ENCODE data around the gene KRT74.

KRT74 gene

GRCh38 chr12:52581481-52581880 lies 7.8 kb upstream of the KRT74 start:
- TF ChIP-seq EZH2phosphoT487 (conservative IDR thresholded peaks at IDR 0.05; ENCODE audit: low read length) = no peak
- no peak for TF ChIP-seq CTCF (IDR thresholded peaks at IDR 0.05; ENCODE audit: insufficient read depth, low read length, poor library complexity, severe bottlenecking)
- Histone ChIP-seq H4K20me1 (ENCODE audit: low read depth, low read length) (no peaks in the 10 kb centered on the region), H3K79me2 (ENCODE audit: insufficient read depth, low read length) (no peaks in the 10 kb centered on the region), H3K27me3 (ENCODE audit: low read length) (no peaks in the 10 kb centered on the region), H2AFZ (ENCODE audit: low read depth, low read length, severe bottlenecking) (no peak overlapping the region), H3K9me3 (ENCODE audit: insufficient read depth, low read length) (no peaks in the 10 kb centered on the region), H3K9me2 (replicated peaks; ENCODE audit: insufficient read depth, low read length) (no peaks in the 10 kb centered on the region), H3K36me3 (ENCODE audit: low read length) (no peaks in the 10 kb centered on the region), H3K27ac (ENCODE audit: low read depth, low read length) (no peak overlapping the region), H3K9ac (ENCODE audit: low read length) (no peak overlapping the region), H3K4me2 (ENCODE audit: low read depth, low read length, poor library complexity, severe bottlenecking) (no peak overlapping the region), H3K4me3 (ENCODE audit: insufficient read depth, low read length, poor library complexity, severe bottlenecking) (no peak overlapping the region), H3F3A (ENCODE audit: insufficient read depth) (no peaks in the 10 kb centered on the region)

GRCh38 chr12:52581066-52581465 lies 7.4 kb upstream of the KRT74 start:
- no peak overlapping the region for H3K4me3 ChIP-seq (ENCODE audit: insufficient read depth, low read length, poor library complexity, severe bottlenecking)
- no peaks in the 10 kb centered on the region for H3K27me3 ChIP-seq (ENCODE audit: low read length)
- TF ChIP-seq CTCF (IDR thresholded peaks at IDR 0.05; ENCODE audit: insufficient read depth, low read length, poor library complexity, severe bottlenecking) (no peak), EZH2phosphoT487 (conservative IDR thresholded peaks at IDR 0.05; ENCODE audit: low read length) (no peak)
- H3K27ac ChIP-seq (ENCODE audit: low read depth, low read length) = no peak overlapping the region
- H3K79me2 ChIP-seq (ENCODE audit: insufficient read depth, low read length) = no peaks in the 10 kb centered on the region
- H3K9me2 ChIP-seq (replicated peaks; ENCODE audit: insufficient read depth, low read length) = no peaks in the 10 kb centered on the region
- no peak overlapping the region for H2AFZ ChIP-seq (ENCODE audit: low read depth, low read length, severe bottlenecking)
- H3K9me3 ChIP-seq (ENCODE audit: insufficient read depth, low read length) = no peaks in the 10 kb centered on the region
- no peak overlapping the region for H3K4me2 ChIP-seq (ENCODE audit: low read depth, low read length, poor library complexity, severe bottlenecking)
- no peaks in the 10 kb centered on the region for H3K36me3 ChIP-seq (ENCODE audit: low read length)
- H4K20me1 ChIP-seq (ENCODE audit: low read depth, low read length) = no peaks in the 10 kb centered on the region
- no peak overlapping the region for H3K9ac ChIP-seq (ENCODE audit: low read length)
- no peaks in the 10 kb centered on the region for H3F3A ChIP-seq (ENCODE audit: insufficient read depth)

- Histone ChIP-seq H3K79me2 (ENCODE audit: insufficient read depth, low read length) (no peaks in the 10 kb centered on the region), H3K4me3 (ENCODE audit: insufficient read depth, low read length, poor library complexity, severe bottlenecking) (no peak overlapping the region), H3K27ac (ENCODE audit: low read depth, low read length) (no peak overlapping the region), H3K9ac (ENCODE audit: low read length) (no peak overlapping the region), H3F3A (ENCODE audit: insufficient read depth) (no peaks in the 10 kb centered on the region), H3K9me3 (ENCODE audit: insufficient read depth, low read length) (no peaks in the 10 kb centered on the region), H3K4me2 (ENCODE audit: low read depth, low read length, poor library complexity, severe bottlenecking) (no peak overlapping the region), H2AFZ (ENCODE audit: low read depth, low read length, severe bottlenecking) (no peak overlapping the region), H3K27me3 (ENCODE audit: low read length) (no peaks in the 10 kb centered on the region), H3K36me3 (ENCODE audit: low read length) (no peaks in the 10 kb centered on the region), H4K20me1 (ENCODE audit: low read depth, low read length) (no peaks in the 10 kb centered on the region), H3K9me2 (replicated peaks; ENCODE audit: insufficient read depth, low read length) (no peaks in the 10 kb centered on the region)
- no peak for TF ChIP-seq EZH2phosphoT487 (conservative IDR thresholded peaks at IDR 0.05; ENCODE audit: low read length)
- TF ChIP-seq CTCF (IDR thresholded peaks at IDR 0.05; ENCODE audit: insufficient read depth, low read length, poor library complexity, severe bottlenecking) = no peak
Observed at GRCh38 chr12:52580496-52580895, 6.9 kb upstream of the KRT74 start.
